HG03469 (cell line): ENCODE results near the gene GNG2.

Source experiments
- ATAC-seq: cut with Tn5 transposase; IDR thresholded peaks from one replicate; pipeline ENCODE4 v1.9.1; 2021; ENCODE audit warnings: mild to moderate bottlenecking, moderate library complexity, moderate number of reproducible peaks; ENCODE audit not compliant: unreplicated experiment

The GNG2 gene

DNA sequence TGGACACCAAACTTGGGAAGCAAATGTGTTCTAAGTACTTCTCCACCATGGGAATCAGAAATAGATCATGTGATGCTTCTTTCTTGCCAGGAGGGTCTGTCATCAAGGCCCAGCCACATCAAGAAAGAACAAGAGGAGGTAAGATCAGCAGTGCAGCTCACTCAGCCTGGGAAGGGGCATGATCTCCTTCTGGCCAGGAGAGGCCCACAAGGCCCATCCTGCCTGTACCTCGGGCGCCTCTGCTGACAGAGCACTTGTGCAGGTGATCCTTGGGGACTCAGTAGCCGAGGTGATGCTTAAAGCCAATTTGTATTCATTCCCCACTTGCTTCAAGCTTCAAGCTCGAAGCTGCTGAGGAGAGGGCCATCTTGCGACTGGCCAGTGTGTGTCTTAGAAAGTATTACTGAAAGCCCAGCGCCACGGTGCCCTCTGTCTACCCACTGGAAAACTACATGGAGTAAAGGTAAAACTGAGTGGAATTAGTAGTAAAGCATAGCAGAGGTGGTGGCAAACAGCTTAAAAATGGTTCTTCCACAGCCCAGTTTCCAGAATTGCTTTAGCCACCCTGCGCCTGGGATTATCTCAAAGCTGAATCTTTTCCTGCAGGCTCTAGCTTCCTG lies 155.1 kb downstream of the GNG2 start:
- ATAC-seq, result no peak

- ATAC-seq, result no peak
These were observed 157.8 kb downstream of the GNG2 start for GRCh38 chr14:52018252-52018651.

- no peak for ATAC-seq
These were observed 158.6 kb downstream of the GNG2 start for GRCh38 chr14:52018970-52019369.
